Sigmoid colon (tissue), 7 donors: ENCODE data around the gene LRRC36. TPM values are rescaled to one million over a fixed set of nuclear protein-coding genes. Genes with fewer than 3 reads are reported as not detected.

Experiments
- DNase-seq: peaks from one replicate; pipeline ENCODE4 v3.0.0-alpha.2; 2019
- H3K27ac ChIP-seq, 4 donors: fragments of 200-600 bp; sonication (generic); one replicate each; pipeline ENCODE4 v1.5.1; 2016 to 2019; ENCODE audit warnings: mild to moderate bottlenecking in 1 of 4
- H3K27me3 ChIP-seq, 3 donors: fragments of 200-600 bp; sonication (generic); one replicate each; pipeline ENCODE4 v1.5.1; 2019; ENCODE audit warnings: mild to moderate bottlenecking in 1 of 3
- H3K36me3 ChIP-seq, 4 donors: fragments of 200-600 bp; sonication (generic); one replicate each; pipeline ENCODE4 v1.5.1; 2016 to 2019
- H3K4me1 ChIP-seq, 4 donors: fragments of 200-600 bp; sonication (generic); one replicate each; pipeline ENCODE4 v1.5.1; 2017 to 2019
- H3K4me3 ChIP-seq, 4 donors: fragments of 200-600 bp; sonication (generic); one replicate each; pipeline ENCODE4 v1.5.1; 2017 to 2019; ENCODE audit warnings: mild to moderate bottlenecking in 2 of 4, moderate library complexity in 1 of 4
- H3K9me3 ChIP-seq, 4 donors: fragments of 200-600 bp in 3 of 4; sonication (generic) in 3 of 4; one replicate each; pipeline versions ENCODE4 v1.5.1 to v1.6.1; 2013 to 2019
- CTCF ChIP-seq, 4 experiments: fragments of 450-650 bp in 3 of 4; fragments of 200-600 bp in 1 of 4; IDR thresholded peaks; one replicate each; pipeline ENCODE4 v1.5.1; 2016 to 2019; ENCODE audit warnings: antibody characterized with exemption in 4 of 4, mild to moderate bottlenecking in 3 of 4, moderate library complexity in 2 of 4
- EP300 ChIP-seq, 4 donors: sonication (generic); formaldehyde crosslinking; IDR thresholded peaks; one replicate each; pipeline ENCODE4 v1.6.1; 2017; ENCODE audit warnings: antibody characterized with exemption in 4 of 4
- POLR2A ChIP-seq, 2 donors: fragments of 450-650 bp; IDR thresholded peaks; one replicate each; pipeline ENCODE4 v1.6.1; 2016; ENCODE audit warnings: antibody characterized with exemption in 2 of 2, mild to moderate bottlenecking in 2 of 2, moderate library complexity in 2 of 2
- POLR2AphosphoS5 ChIP-seq, 4 donors: sonication (generic); formaldehyde crosslinking; IDR thresholded peaks; one replicate each; pipeline ENCODE4 v1.6.1; 2017; ENCODE audit warnings: antibody characterized with exemption in 4 of 4
- WGBS, 2 donors: extraction: QIAGEN DNeasy Blood & Tissue Kit; methylation state at CpG; one replicate each; pipeline ENCODE4 v1.1.7; 2013; 5-methylcytosine and 5-hydroxymethylcytosine counted together
- intact Hi-C: fragments of 100-400 bp; cut with DNase I; formaldehyde crosslinking; loops from one replicate; pipeline ENCODE4 v1.15.1; 2023
- polyA plus RNA-seq, 3 donors: library from polyadenylated mRNA; stranded (reverse); fragments of 200-250 nt; gene quantifications; one replicate each; pipeline ENCODE4 v1.2.3, GENCODE V29; 2013
- total RNA-seq, 4 donors: library from RNA; depleted of rRNA; stranded (reverse); fragments of >200 nt; gene quantifications; one replicate each; pipeline ENCODE4 v1.1.0, GENCODE V29; 2016
- donor health status: healthy with polysubstance abuse.
- donor health status: Bipolar disorder and iron deficiency.
- donor health status: healthy.

Gene LRRC36
- total and polyA plus RNA-seq, 7 donors: 0.55 to 0.74 TPM; not detected in 5

- no peaks in the 10 kb centered on the region for H3K36me3 ChIP-seq
- H3K27ac ChIP-seq: no peak overlapping the region
- H3K27me3 ChIP-seq: peaks cover 0 to 16% (median 7%) of the 10 kb centered on the region in 3 donors
- intact Hi-C loops: no loop called here
- no peak for DNase-seq
- H3K4me1 ChIP-seq: peaks cover 0 to 13% (median 10%) of the 10 kb centered on the region in 4 donors
- H3K9me3 ChIP-seq: no peaks in the 10 kb centered on the region
- H3K4me3 ChIP-seq: no peak overlapping the region
- WGBS, 2 donors: 95 to 98% methylated on average over 5 of the region's 5 CpGs
- TF ChIP-seq EP300 (IDR thresholded peaks at IDR 0.05): no peak
- no peak for TF ChIP-seq CTCF (IDR thresholded peaks at IDR 0.05)
- no peak for TF ChIP-seq POLR2A (IDR thresholded peaks at IDR 0.05)
- TF ChIP-seq POLR2AphosphoS5 (IDR thresholded peaks at IDR 0.05): no peak
Measured at GRCh38 chr16:67386861-67387455, 60.3 kb downstream of the LRRC36 start.

- no peak for DNase-seq
- WGBS, 2 donors: 90 to 91% methylated on average over 8 of the region's 8 CpGs
- peaks cover 0 to 19% (median 14%) of the 10 kb centered on the region in 4 donors for H3K4me1 ChIP-seq
- intact Hi-C loops: no loop called here
- TF ChIP-seq POLR2A (IDR thresholded peaks at IDR 0.05) (no peak), CTCF (IDR thresholded peaks at IDR 0.05) (no peak), POLR2AphosphoS5 (IDR thresholded peaks at IDR 0.05) (no peak), EP300 (IDR thresholded peaks at IDR 0.05) (no peak)
- H3K4me3 ChIP-seq: no peak overlapping the region
- no peaks in the 10 kb centered on the region for H3K36me3 ChIP-seq
- no peaks in the 10 kb centered on the region for H3K9me3 ChIP-seq
- H3K27ac ChIP-seq: no peak overlapping the region
- H3K27me3 ChIP-seq: peaks cover 0 to 22% (median 11%) of the 10 kb centered on the region in 3 donors
Measured at GRCh38 chr16:67387479-67388079, 61.0 kb downstream of the LRRC36 start.

GRCh38 chr16:67388191-67388590 lies 61.6 kb downstream of the LRRC36 start:
- H3K4me3 ChIP-seq: no peak overlapping the region
- intact Hi-C loops: no loop called here
- DNase-seq: no peak
- no peak overlapping the region for H3K27ac ChIP-seq
- WGBS, 2 donors: 93 to 96% methylated on average over 8 of the region's 8 CpGs
- H3K4me1 ChIP-seq: peaks cover 0 to 25% (median 20%) of the 10 kb centered on the region in 4 donors
- H3K9me3 ChIP-seq: no peaks in the 10 kb centered on the region
- H3K36me3 ChIP-seq: no peaks in the 10 kb centered on the region
- no peak for TF ChIP-seq POLR2AphosphoS5 (IDR thresholded peaks at IDR 0.05)
- no peak for TF ChIP-seq POLR2A (IDR thresholded peaks at IDR 0.05)
- no peak for TF ChIP-seq EP300 (IDR thresholded peaks at IDR 0.05)
- no peak for TF ChIP-seq CTCF (IDR thresholded peaks at IDR 0.05)
- H3K27me3 ChIP-seq: peaks cover 0 to 29% (median 11%) of the 10 kb centered on the region in 3 donors

- no peak for DNase-seq
- no peak overlapping the region for H3K27ac ChIP-seq
- peaks cover 0 to 28% (median 24%) of the 10 kb centered on the region in 4 donors for H3K4me1 ChIP-seq
- H3K9me3 ChIP-seq: no peaks in the 10 kb centered on the region
- H3K27me3 ChIP-seq: peaks cover 0 to 33% (median 13%) of the 10 kb centered on the region in 3 donors
- no peak overlapping the region for H3K4me3 ChIP-seq
- no peaks in the 10 kb centered on the region for H3K36me3 ChIP-seq
- intact Hi-C loops: no loop called here
- TF ChIP-seq POLR2A (IDR thresholded peaks at IDR 0.05): no peak
- TF ChIP-seq EP300 (IDR thresholded peaks at IDR 0.05): no peak
- TF ChIP-seq CTCF (IDR thresholded peaks at IDR 0.05): no peak
- TF ChIP-seq POLR2AphosphoS5 (IDR thresholded peaks at IDR 0.05): no peak
- WGBS, 2 donors: 89 to 91% methylated on average over 2 of the region's 2 CpGs
Measured at GRCh38 chr16:67388591-67388990, 62.0 kb downstream of the LRRC36 start.
